ENCODE measurements around the gene EPS15. TPM values are rescaled to one million over a fixed set of nuclear protein-coding genes. Genes with fewer than 3 reads are reported as not detected.

EPS15 gene
- total and polyA plus RNA-seq, 8 donors: 13.3 to 139 (median 46.8) TPM

DNA sequence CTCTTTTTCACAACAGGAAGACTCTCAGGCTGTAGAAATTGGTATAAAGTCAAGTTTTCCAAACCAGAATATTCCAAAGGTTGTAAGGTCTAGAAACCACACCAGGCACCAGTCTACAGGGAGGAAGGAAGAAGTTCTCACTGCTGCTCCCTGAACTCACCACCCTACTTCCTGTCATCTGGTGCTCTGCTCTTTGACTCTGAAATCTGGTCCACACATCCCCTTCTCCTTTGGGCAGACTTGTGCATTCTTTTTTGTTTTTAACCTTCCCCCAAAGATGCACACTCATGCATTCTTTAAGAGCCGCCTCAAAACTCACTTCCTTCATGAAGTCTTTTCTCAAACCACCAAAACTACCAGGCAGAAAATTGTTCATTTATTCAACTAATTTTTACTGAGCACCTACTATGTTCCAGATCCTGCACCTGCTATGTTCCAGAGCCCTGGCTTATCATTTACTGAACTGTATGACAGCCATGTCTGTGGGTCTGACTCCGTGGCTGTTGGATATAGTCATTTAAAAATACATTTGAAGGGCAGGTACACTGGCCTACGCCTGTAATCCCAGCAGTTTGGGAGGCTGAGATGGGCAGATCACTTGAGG is 30.1 kb upstream of the EPS15 start:
- Histone ChIP-seq H3K9me3 (no peaks in the 10 kb centered on the region), H3K27ac (no peak overlapping the region), H3K4me1 (peaks cover 0 to 6% (median 1%) of the 10 kb centered on the region in 4 donors), H3K27me3 (no peaks in the 10 kb centered on the region), H3K36me3 (no peaks in the 10 kb centered on the region), H3K4me3 (no peak overlapping the region)
- peak in 1 of 2 donors; percentile 35 for DNase-seq
- intact Hi-C loops (cut with DNase I; ENCODE audit: low total_unique reads): no loop called here
- 79 to 85% (median 80%) methylated on average over 3 of the region's 3 CpGs for WGBS, 5 donors
- TF ChIP-seq POLR2A (IDR thresholded peaks at IDR 0.05) (no peak), POLR2AphosphoS5 (IDR thresholded peaks at IDR 0.05) (no peak), EP300 (IDR thresholded peaks at IDR 0.05) (no peak)
- TF ChIP-seq, protein P1, sequence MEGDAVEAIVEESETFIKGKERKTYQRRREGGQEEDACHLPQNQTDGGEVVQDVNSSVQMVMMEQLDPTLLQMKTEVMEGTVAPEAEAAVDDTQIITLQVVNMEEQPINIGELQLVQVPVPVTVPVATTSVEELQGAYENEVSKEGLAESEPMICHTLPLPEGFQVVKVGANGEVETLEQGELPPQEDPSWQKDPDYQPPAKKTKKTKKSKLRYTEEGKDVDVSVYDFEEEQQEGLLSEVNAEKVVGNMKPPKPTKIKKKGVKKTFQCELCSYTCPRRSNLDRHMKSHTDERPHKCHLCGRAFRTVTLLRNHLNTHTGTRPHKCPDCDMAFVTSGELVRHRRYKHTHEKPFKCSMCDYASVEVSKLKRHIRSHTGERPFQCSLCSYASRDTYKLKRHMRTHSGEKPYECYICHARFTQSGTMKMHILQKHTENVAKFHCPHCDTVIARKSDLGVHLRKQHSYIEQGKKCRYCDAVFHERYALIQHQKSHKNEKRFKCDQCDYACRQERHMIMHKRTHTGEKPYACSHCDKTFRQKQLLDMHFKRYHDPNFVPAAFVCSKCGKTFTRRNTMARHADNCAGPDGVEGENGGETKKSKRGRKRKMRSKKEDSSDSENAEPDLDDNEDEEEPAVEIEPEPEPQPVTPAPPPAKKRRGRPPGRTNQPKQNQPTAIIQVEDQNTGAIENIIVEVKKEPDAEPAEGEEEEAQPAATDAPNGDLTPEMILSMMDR (IDR thresholded peaks at IDR 0.05): no peak

- no peak overlapping the region for H3K4me3 ChIP-seq
- TF ChIP-seq POLR2AphosphoS5 (IDR thresholded peaks at IDR 0.05) (no peak), EP300 (IDR thresholded peaks at IDR 0.05) (no peak), POLR2A (IDR thresholded peaks at IDR 0.05) (no peak)
- TF ChIP-seq, protein P1 (IDR thresholded peaks at IDR 0.05): no peak
- intact Hi-C loops (cut with DNase I; ENCODE audit: low total_unique reads): no loop called here
- no peak overlapping the region for H3K27ac ChIP-seq
- H3K9me3 ChIP-seq: no peaks in the 10 kb centered on the region
- no peaks in the 10 kb centered on the region for H3K27me3 ChIP-seq
- 81 to 90% (median 89%) methylated on average over 2 of the region's 2 CpGs for WGBS, 5 donors
- no peaks in the 10 kb centered on the region for H3K4me1 ChIP-seq
- no peak for DNase-seq
- no peaks in the 10 kb centered on the region for H3K36me3 ChIP-seq
Measured at GRCh38 chr1:51543858-51544257, 24.8 kb upstream of the EPS15 start.

- H3K27me3 ChIP-seq: no peaks in the 10 kb centered on the region
- no peak for DNase-seq
- H3K4me1 ChIP-seq: no peaks in the 10 kb centered on the region
- H3K4me3 ChIP-seq: no peak overlapping the region
- H3K27ac ChIP-seq: no peak overlapping the region
- no peak for TF ChIP-seq EP300 (IDR thresholded peaks at IDR 0.05)
- TF ChIP-seq POLR2AphosphoS5 (IDR thresholded peaks at IDR 0.05): no peak
- no peak for TF ChIP-seq POLR2A (IDR thresholded peaks at IDR 0.05)
- TF ChIP-seq, protein P1 (IDR thresholded peaks at IDR 0.05): no peak
- no peaks in the 10 kb centered on the region for H3K9me3 ChIP-seq
- H3K36me3 ChIP-seq: no peaks in the 10 kb centered on the region
- 75 to 92% (median 85%) methylated on average over 4 of the region's 4 CpGs for WGBS, 5 donors
- intact Hi-C loops (cut with DNase I; ENCODE audit: low total_unique reads): no loop called here
Measured at GRCh38 chr1:51542158-51542953, 23.3 kb upstream of the EPS15 start.

DNA sequence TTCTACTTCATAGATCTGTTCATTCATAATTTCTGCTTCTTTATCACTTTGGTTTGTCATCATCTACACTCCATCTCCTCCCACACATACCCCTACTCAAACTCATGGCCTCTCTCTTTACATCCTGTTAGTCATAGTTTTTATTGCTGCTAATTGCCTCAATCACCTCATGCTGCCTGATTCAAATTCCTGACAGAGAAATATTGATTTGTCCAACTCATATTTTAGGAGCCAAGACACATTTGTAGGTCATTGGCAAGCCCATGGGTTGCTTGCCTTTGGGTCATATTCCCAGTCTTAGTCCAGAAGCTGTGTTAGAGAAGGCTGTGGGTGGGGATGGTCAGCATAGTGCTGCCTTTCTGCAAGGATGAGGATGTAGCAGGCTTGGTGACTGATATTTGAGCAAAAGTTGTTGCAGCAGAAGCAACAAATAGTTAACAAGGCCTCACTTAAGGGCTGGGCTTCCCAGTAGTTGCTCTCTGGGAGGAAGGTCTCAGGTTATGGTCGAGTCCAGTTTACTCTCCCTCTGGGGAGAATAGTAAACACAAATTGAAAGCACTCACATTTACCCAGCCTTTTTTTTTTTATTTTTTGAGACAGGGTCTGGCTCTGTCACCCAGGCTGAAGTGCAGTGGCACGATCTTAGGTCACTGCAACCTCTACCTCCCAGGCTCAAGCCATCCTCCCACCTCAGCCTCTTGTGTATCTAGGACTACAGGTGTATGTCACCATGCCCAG is 22.4 kb upstream of the EPS15 start:
- Histone ChIP-seq H3K27me3 (no peaks in the 10 kb centered on the region), H3K36me3 (no peaks in the 10 kb centered on the region), H3K9me3 (no peaks in the 10 kb centered on the region), H3K4me1 (no peaks in the 10 kb centered on the region), H3K27ac (no peak overlapping the region), H3K4me3 (no peak overlapping the region)
- intact Hi-C loops (cut with DNase I; ENCODE audit: low total_unique reads): no loop called here
- TF ChIP-seq POLR2A (IDR thresholded peaks at IDR 0.05): no peak
- no peak for TF ChIP-seq POLR2AphosphoS5 (IDR thresholded peaks at IDR 0.05)
- TF ChIP-seq, protein P1 (IDR thresholded peaks at IDR 0.05): no peak
- no peak for TF ChIP-seq EP300 (IDR thresholded peaks at IDR 0.05)
- WGBS, 5 donors: 30 to 75% (median 48%) methylated on average over 2 of the region's 2 CpGs
- DNase-seq: no peak

Data from stomach (tissue), 9 donors.